ENCODE results near the gene CYP26C1. TPM values are rescaled to one million over a fixed set of nuclear protein-coding genes. Genes with fewer than 3 reads are reported as not detected.

CYP26C1 gene
- total and polyA plus RNA-seq, 9 of the 15 experiments (the other 6 are each of a cell fraction or from before 2014, with no cell fraction given): 0.07 to 0.09 (median 0.07) TPM; not detected in 6

DNA sequence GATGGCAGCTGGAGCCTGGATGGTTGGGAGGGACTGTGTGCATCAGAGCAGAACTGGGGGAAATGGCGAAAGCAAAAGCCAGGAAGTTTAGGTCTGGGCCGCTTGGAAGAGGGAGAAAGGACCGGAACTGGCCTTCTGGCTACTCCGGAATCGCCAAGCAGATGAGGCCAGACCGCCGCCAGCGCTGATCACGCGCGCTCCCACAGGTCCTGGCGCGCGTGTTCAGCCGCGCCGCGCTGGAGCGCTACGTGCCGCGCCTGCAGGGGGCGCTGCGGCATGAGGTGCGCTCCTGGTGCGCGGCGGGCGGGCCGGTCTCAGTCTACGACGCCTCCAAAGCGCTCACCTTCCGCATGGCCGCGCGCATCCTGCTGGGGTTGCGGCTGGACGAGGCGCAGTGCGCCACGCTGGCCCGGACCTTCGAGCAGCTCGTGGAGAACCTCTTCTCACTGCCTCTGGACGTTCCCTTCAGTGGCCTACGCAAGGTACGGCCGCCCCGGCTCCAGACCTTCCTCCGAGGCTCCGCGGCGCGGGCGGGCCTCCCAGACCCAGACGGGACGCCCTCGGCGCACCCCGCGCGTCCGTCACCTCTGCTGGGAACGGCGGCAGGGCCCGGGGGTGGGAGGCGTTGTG is 2.0 kb downstream of the CYP26C1 start (continued):
- TF ChIP-seq, protein P1, sequence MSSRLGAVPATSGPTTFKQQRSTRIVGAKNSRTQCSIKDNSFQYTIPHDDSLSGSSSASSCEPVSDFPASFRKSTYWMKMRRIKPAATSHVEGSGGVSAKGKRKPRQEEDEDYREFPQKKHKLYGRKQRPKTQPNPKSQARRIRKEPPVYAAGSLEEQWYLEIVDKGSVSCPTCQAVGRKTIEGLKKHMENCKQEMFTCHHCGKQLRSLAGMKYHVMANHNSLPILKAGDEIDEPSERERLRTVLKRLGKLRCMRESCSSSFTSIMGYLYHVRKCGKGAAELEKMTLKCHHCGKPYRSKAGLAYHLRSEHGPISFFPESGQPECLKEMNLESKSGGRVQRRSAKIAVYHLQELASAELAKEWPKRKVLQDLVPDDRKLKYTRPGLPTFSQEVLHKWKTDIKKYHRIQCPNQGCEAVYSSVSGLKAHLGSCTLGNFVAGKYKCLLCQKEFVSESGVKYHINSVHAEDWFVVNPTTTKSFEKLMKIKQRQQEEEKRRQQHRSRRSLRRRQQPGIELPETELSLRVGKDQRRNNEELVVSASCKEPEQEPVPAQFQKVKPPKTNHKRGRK (tag; IDR thresholded peaks at IDR 0.05): no peak
- TF ChIP-seq CBX2 (IDR thresholded peaks at IDR 0.05; ENCODE audit: insufficient read depth, low read length, poor library complexity, severe bottlenecking): no peak
- no peak for TF ChIP-seq SP1 (CRISPR knock-in tag; IDR thresholded peaks at IDR 0.05)
- no peak for TF ChIP-seq NCOA4 (IDR thresholded peaks at IDR 0.05; ENCODE audit: partially characterized antibody)
- TF ChIP-seq KLF6 (CRISPR knock-in tag; IDR thresholded peaks at IDR 0.05; ENCODE audit: borderline replicate concordance): no peak
- TF ChIP-seq CHD1 (IDR thresholded peaks at IDR 0.05; ENCODE audit: low read length): no peak
- TF ChIP-seq, protein P2, sequence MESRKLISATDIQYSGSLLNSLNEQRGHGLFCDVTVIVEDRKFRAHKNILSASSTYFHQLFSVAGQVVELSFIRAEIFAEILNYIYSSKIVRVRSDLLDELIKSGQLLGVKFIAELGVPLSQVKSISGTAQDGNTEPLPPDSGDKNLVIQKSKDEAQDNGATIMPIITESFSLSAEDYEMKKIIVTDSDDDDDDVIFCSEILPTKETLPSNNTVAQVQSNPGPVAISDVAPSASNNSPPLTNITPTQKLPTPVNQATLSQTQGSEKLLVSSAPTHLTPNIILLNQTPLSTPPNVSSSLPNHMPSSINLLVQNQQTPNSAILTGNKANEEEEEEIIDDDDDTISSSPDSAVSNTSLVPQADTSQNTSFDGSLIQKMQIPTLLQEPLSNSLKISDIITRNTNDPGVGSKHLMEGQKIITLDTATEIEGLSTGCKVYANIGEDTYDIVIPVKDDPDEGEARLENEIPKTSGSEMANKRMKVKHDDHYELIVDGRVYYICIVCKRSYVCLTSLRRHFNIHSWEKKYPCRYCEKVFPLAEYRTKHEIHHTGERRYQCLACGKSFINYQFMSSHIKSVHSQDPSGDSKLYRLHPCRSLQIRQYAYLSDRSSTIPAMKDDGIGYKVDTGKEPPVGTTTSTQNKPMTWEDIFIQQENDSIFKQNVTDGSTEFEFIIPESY (CRISPR knock-in tag; IDR thresholded peaks at IDR 0.05): peak; percentile 99
- TF ChIP-seq SRSF3 (IDR thresholded peaks at IDR 0.05; ENCODE audit: insufficient read depth, low read length): no peak
- peak; percentile 37 for TF ChIP-seq RBM22 (IDR thresholded peaks at IDR 0.05; ENCODE audit: low read depth, low read length, poor library complexity, severe bottlenecking)
- TF ChIP-seq JUN (IDR thresholded peaks at IDR 0.05; ENCODE audit: borderline replicate concordance, low read depth, low read length): no peak
- no peak for TF ChIP-seq JUN (CRISPR knock-in tag; IDR thresholded peaks at IDR 0.05; ENCODE audit: borderline replicate concordance)
- TF ChIP-seq SAFB (IDR thresholded peaks at IDR 0.05; ENCODE audit: borderline replicate concordance, low read depth, low read length): no peak
- no peak for TF ChIP-seq ESRRA (IDR thresholded peaks at IDR 0.05; ENCODE audit: borderline replicate concordance, low read depth)
- TF ChIP-seq HEY1 (CRISPR knock-in tag; IDR thresholded peaks at IDR 0.05; ENCODE audit: borderline replicate concordance): no peak
- TF ChIP-seq MXI1 (IDR thresholded peaks at IDR 0.05; ENCODE audit: low read depth, low read length): no peak
- TF ChIP-seq CCNT2 (IDR thresholded peaks at IDR 0.05; ENCODE audit: borderline replicate concordance, extremely low read depth, insufficient read length, low read depth, low read length): peak; percentile 24

All from K562 (cell line).